ENCODE data around the gene STEEP1.

The STEEP1 gene

DNA sequence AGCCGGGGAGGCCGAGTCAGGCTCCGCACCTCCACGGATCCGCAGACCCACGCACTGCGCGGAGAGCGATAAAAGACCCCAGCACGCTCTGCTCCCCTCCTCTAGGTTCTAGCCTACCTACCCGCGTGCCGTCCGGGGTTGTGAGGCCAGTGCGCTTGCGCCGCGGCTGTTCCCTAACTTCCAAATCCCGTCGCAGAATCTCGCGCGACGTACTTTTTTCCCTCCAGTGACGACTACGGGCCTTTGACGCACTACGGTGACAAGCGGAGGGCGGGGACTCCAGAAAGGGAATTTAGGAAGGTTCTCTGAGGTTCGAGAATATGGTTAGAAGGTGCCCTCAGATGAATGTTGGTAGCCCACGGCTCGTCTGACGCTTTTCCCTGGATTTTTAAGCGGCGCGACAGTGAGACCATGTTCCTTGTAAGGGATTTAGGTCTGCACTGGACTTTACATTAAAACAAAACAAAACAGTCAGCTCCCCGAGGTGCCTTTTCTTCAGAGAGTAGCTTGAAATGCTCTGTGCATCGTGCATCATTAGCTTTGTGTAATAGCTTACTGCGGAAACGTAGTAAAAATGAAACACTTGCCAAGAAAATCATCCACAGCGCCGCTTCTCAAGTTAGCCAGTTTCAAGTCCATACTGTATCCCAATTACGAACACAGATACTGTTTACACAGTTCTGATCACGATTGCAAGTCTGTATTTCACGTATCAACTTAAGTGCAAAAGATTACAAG is 41.2 kb upstream of the STEEP1 start, which contains the start of gene NKRF:
NKRF (minus strand) TSS at position 145 of the 738 bp plus-strand sequence.
- Histone ChIP-seq H3K27me3 (ENCODE audit: low read length) (no peaks in the 10 kb centered on the region), H3K9me3 (ENCODE audit: insufficient read depth, low read length) (no peaks in the 10 kb centered on the region), H3K4me3 (ENCODE audit: insufficient read depth, low read length, poor library complexity, severe bottlenecking) (peak within 1 kb of the TSS; percentile 86), H3K4me2 (ENCODE audit: low read depth, low read length, poor library complexity, severe bottlenecking) (peak within 1 kb of the TSS; percentile 79), H3K79me2 (ENCODE audit: insufficient read depth, low read length) (peaks cover 46% of the 10 kb centered on the region), H3F3A (ENCODE audit: insufficient read depth) (no peaks in the 10 kb centered on the region), H4K20me1 (ENCODE audit: low read depth, low read length) (0 out of 2 replicates have a peak, but pooled peaks cover 5% of the 10 kb centered on the region), H3K9me2 (replicated peaks; ENCODE audit: insufficient read depth, low read length) (no peaks in the 10 kb centered on the region), H3K27ac (ENCODE audit: low read depth, low read length) (peak within 1 kb of the TSS; percentile 81), H3K36me3 (ENCODE audit: low read length) (no peaks in the 10 kb centered on the region), H2AFZ (ENCODE audit: low read depth, low read length, severe bottlenecking) (peak within 1 kb of the TSS; percentile 18), H3K9ac (ENCODE audit: low read length) (peak within 1 kb of the TSS; percentile 95)
- TF ChIP-seq EZH2phosphoT487 (conservative IDR thresholded peaks at IDR 0.05; ENCODE audit: low read length) = no peak
- TF ChIP-seq, protein P1, sequence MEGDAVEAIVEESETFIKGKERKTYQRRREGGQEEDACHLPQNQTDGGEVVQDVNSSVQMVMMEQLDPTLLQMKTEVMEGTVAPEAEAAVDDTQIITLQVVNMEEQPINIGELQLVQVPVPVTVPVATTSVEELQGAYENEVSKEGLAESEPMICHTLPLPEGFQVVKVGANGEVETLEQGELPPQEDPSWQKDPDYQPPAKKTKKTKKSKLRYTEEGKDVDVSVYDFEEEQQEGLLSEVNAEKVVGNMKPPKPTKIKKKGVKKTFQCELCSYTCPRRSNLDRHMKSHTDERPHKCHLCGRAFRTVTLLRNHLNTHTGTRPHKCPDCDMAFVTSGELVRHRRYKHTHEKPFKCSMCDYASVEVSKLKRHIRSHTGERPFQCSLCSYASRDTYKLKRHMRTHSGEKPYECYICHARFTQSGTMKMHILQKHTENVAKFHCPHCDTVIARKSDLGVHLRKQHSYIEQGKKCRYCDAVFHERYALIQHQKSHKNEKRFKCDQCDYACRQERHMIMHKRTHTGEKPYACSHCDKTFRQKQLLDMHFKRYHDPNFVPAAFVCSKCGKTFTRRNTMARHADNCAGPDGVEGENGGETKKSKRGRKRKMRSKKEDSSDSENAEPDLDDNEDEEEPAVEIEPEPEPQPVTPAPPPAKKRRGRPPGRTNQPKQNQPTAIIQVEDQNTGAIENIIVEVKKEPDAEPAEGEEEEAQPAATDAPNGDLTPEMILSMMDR (IDR thresholded peaks at IDR 0.05; ENCODE audit: insufficient read depth, low read length, poor library complexity, severe bottlenecking) = no peak

DNA sequence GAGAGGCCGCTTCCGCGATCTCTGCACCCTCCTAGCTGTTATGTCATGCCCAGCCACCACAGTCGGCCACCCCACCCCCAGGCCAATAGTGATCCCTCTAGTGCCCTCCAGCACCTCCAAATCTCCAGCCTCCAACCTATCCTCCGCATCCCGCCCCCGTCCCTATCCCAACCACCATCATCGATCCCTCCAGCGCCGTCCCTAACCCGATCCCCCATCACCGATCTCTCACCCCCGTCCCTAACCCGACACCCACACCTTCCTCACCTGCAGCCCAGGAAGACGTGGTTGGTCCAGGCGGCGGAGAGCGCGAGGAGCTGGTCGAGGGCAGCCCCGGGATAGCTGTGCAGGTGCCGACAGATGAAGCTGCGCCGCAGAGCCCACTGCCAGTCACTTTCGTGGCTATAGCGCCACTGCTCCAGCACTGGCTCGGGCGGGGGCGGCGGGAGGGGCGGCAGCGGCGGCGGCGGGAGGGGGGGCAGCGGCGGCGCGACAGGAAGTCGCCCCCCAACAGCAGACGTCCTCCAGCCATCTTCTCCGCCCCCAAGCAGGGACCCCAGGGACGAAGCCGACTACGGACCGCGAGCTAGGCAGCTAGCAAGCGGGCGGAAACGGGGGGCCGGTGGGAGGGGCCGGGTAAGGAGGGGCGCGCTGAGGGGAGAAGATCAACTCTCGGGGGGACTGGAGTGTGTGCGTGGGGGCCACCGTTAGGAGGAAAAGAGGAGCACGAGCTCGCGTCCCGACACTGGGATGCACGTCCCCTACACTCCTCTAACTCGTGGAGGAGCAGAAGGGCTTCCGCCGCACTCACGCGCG is 40.5 kb upstream of the STEEP1 start:
- TF ChIP-seq, protein P1 (IDR thresholded peaks at IDR 0.05; ENCODE audit: insufficient read depth, low read length, poor library complexity, severe bottlenecking) = no peak
- TF ChIP-seq EZH2phosphoT487 (conservative IDR thresholded peaks at IDR 0.05; ENCODE audit: low read length) = no peak
- peaks cover 46% of the 10 kb centered on the region for H3K79me2 ChIP-seq (ENCODE audit: insufficient read depth, low read length)
- H3K9me3 ChIP-seq (ENCODE audit: insufficient read depth, low read length) = no peaks in the 10 kb centered on the region

DNA sequence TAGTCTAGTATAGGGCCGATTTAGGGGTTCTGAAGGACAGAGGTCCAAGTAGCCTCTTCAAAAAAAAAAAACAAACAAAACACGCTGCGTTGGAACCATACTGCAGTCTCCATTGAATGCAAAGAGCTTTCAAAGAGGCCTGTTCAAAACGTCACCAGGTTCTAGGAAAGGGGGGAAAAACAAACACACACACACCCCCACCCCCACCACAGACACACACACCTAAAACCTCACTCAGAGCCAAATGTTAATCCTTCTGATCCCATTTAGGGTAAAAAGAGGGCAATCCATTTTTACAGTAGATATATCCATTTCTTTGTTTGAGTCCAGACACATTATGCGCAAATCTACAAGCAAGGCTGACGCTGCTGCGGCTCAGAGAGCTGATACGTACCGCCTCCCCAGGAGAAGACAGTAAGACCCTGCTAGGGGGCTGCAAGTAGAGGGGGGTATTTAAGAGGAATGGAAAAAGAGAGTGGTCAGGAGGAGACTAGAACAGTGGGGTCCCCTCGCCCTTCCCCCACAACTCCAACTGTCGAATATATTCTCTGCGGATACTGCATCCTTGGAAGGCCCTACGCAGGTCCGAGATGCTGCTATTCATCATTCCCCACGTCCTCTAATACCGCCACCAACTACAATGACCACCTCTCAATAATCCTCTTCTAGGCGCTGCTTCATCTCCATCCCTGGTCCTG is 39.7 kb upstream of the STEEP1 start:
- no peaks in the 10 kb centered on the region for H3K27me3 ChIP-seq (ENCODE audit: low read length)
- peak overlapping the region; percentile 79 for H3K4me2 ChIP-seq (ENCODE audit: low read depth, low read length, poor library complexity, severe bottlenecking)
- H3K9ac ChIP-seq (ENCODE audit: low read length) = peak overlapping the region; percentile 95
- no peaks in the 10 kb centered on the region for H3K36me3 ChIP-seq (ENCODE audit: low read length)
- peak overlapping the region; percentile 86 for H3K4me3 ChIP-seq (ENCODE audit: insufficient read depth, low read length, poor library complexity, severe bottlenecking)
- peaks cover 52% of the 10 kb centered on the region for H3K79me2 ChIP-seq (ENCODE audit: insufficient read depth, low read length)
- H3F3A ChIP-seq (ENCODE audit: insufficient read depth) = no peaks in the 10 kb centered on the region
- no peaks in the 10 kb centered on the region for H3K9me2 ChIP-seq (replicated peaks; ENCODE audit: insufficient read depth, low read length)
- 0 out of 2 replicates have a peak, but pooled peaks cover 5% of the 10 kb centered on the region for H4K20me1 ChIP-seq (ENCODE audit: low read depth, low read length)
- no peaks in the 10 kb centered on the region for H3K9me3 ChIP-seq (ENCODE audit: insufficient read depth, low read length)
- peak overlapping the region; percentile 81 for H3K27ac ChIP-seq (ENCODE audit: low read depth, low read length)
- no peak for TF ChIP-seq EZH2phosphoT487 (conservative IDR thresholded peaks at IDR 0.05; ENCODE audit: low read length)
- TF ChIP-seq, protein P1 (IDR thresholded peaks at IDR 0.05; ENCODE audit: insufficient read depth, low read length, poor library complexity, severe bottlenecking) = no peak
- H2AFZ ChIP-seq (ENCODE audit: low read depth, low read length, severe bottlenecking) = no peak overlapping the region

More for the DNA sequence above, 40.5 kb upstream of the STEEP1 start:
- Histone ChIP-seq H3K36me3 (ENCODE audit: low read length) (no peaks in the 10 kb centered on the region), H3K27me3 (ENCODE audit: low read length) (no peaks in the 10 kb centered on the region), H3K4me2 (ENCODE audit: low read depth, low read length, poor library complexity, severe bottlenecking) (peak overlapping the region; percentile 79), H3F3A (ENCODE audit: insufficient read depth) (no peaks in the 10 kb centered on the region), H3K9me2 (replicated peaks; ENCODE audit: insufficient read depth, low read length) (no peaks in the 10 kb centered on the region), H2AFZ (ENCODE audit: low read depth, low read length, severe bottlenecking) (no peak overlapping the region), H3K4me3 (ENCODE audit: insufficient read depth, low read length, poor library complexity, severe bottlenecking) (peak overlapping the region; percentile 86), H4K20me1 (ENCODE audit: low read depth, low read length) (0 out of 2 replicates have a peak, but pooled peaks cover 5% of the 10 kb centered on the region), H3K27ac (ENCODE audit: low read depth, low read length) (peak overlapping the region; percentile 81), H3K9ac (ENCODE audit: low read length) (peak overlapping the region; percentile 95)

All from SU-DHL-6 (cell line).